ENCODE measurements around the gene HSPA14. TPM values are rescaled to one million over a fixed set of nuclear protein-coding genes. Genes with fewer than 3 reads are reported as not detected.

The HSPA14 gene
- total and polyA plus RNA-seq, 2 donors (not counting 1 experiment from before 2014, with no cell fraction given) = 7.4 to 14.3 TPM

DNA sequence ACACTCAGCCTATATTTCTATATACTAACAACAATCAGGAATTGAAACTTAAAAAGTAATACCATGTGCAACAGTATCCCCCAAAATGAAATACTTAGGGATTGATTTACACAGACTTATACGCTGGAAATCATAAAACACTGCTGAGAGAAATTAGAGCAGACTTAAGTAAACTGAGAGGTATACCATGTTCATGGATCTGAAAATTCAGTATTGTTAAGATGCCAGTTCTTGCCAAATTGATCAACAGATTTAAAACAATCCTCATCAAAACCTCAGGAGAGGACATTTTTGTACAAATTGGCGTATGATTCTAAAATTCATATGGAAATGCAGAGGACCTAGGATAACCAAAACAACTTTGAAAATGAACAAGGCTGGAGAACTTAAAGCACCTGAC, 78.5 kb downstream of the HSPA14 start:
- Histone ChIP-seq H2AFZ (ENCODE audit: low read length) (no peak overlapping the region), H3K36me3 (ENCODE audit: control insufficient read depth, insufficient read depth, low read length) (peaks cover 13% of the 10 kb centered on the region), H3K4me1 (ENCODE audit: control insufficient read depth, extremely low read depth, insufficient read depth, low read length) (no peaks in the 10 kb centered on the region), H3K9ac (ENCODE audit: insufficient read depth, low read length) (no peak overlapping the region), H4K20me1 (ENCODE audit: control insufficient read depth, extremely low read depth, insufficient read depth, low read length) (no peaks in the 10 kb centered on the region), H3K9me3 (ENCODE audit: control insufficient read depth, insufficient read depth, low read depth, low read length) (no peaks in the 10 kb centered on the region), H3K79me2 (ENCODE audit: control insufficient read depth, insufficient read depth, low read length) (no peaks in the 10 kb centered on the region), H3K4me3 (replicated peaks in 1 of 4; ENCODE audit: control extremely low read depth in 1 of 4, insufficient read depth in 1 of 4, low read depth in 3 of 4, low read length in 4 of 4) (no peak overlapping the region), H3K4me2 (ENCODE audit: extremely low read depth, insufficient read depth, low read length) (no peak overlapping the region), H3K27ac (ENCODE audit: insufficient read depth, low read length) (no peak overlapping the region), H3K27me3 (ENCODE audit: control insufficient read depth, insufficient read depth, low read length) (no peaks in the 10 kb centered on the region)
- no peak for DNase-seq (ENCODE audit: low read depth in 2 of 2)
- no peak for TF ChIP-seq EZH2 (IDR thresholded peaks at IDR 0.05; ENCODE audit: low read length, missing control alignments)
- no peak for TF ChIP-seq CTCF (conservative IDR thresholded peaks at IDR 0.05 in 1 of 2, IDR thresholded peaks at IDR 0.05 in 1 of 2; ENCODE audit: low read depth in 1 of 2, low read length in 2 of 2)

DNA sequence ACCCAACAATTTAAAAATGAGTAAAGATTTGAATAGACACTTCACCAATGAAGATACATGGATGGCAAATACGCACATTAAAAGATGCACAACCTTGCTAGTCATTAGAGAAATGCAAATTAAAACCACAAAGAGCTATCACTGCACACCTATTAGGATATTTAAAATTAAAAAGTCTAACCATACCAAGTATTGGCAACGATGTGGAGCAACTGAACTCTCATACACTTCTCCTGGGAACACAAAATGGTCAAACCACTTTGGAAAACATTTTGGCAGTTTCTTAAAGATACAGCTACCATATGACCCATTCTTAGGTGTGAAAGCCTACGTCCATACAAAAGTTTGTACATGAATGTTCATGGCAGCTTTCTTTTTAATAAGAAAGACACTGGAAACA, 79.7 kb downstream of the HSPA14 start:
- Histone ChIP-seq H3K27me3 (ENCODE audit: control insufficient read depth, insufficient read depth, low read length) (no peaks in the 10 kb centered on the region), H3K9me3 (ENCODE audit: control insufficient read depth, insufficient read depth, low read depth, low read length) (no peaks in the 10 kb centered on the region), H3K4me3 (replicated peaks in 1 of 4; ENCODE audit: control extremely low read depth in 1 of 4, insufficient read depth in 1 of 4, low read depth in 3 of 4, low read length in 4 of 4) (no peak overlapping the region), H3K4me2 (ENCODE audit: extremely low read depth, insufficient read depth, low read length) (no peak overlapping the region), H3K9ac (ENCODE audit: insufficient read depth, low read length) (no peak overlapping the region), H3K4me1 (ENCODE audit: control insufficient read depth, extremely low read depth, insufficient read depth, low read length) (no peaks in the 10 kb centered on the region), H3K36me3 (ENCODE audit: control insufficient read depth, insufficient read depth, low read length) (peaks cover 19% of the 10 kb centered on the region), H2AFZ (ENCODE audit: low read length) (no peak overlapping the region), H4K20me1 (ENCODE audit: control insufficient read depth, extremely low read depth, insufficient read depth, low read length) (no peaks in the 10 kb centered on the region), H3K79me2 (ENCODE audit: control insufficient read depth, insufficient read depth, low read length) (no peaks in the 10 kb centered on the region), H3K27ac (ENCODE audit: insufficient read depth, low read length) (no peak overlapping the region)
- TF ChIP-seq EZH2 (IDR thresholded peaks at IDR 0.05; ENCODE audit: low read length, missing control alignments) (no peak), CTCF (conservative IDR thresholded peaks at IDR 0.05 in 1 of 2, IDR thresholded peaks at IDR 0.05 in 1 of 2; ENCODE audit: low read depth in 1 of 2, low read length in 2 of 2) (no peak)
- no peak for DNase-seq (ENCODE audit: low read depth in 2 of 2)

DNA sequence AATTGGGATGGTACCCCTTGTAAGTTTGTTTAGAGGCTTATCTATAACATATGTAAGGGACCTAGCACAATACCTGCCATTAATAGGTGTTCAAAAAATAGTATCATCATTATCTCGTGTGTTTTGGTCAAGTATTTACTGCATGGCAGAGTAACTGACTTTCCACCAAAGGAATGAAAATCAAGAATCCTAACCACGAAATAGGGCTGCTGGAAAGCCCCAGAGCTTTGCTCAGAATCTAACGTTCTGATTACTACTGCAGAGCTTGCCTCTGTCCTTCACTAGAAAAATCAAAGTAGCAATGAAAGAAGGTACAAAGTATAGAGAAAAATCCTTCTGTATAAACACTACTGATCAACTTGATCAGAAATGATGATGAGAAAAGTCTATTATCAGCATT, 80.9 kb downstream of the HSPA14 start:
- no peaks in the 10 kb centered on the region for H3K9me3 ChIP-seq (ENCODE audit: control insufficient read depth, insufficient read depth, low read depth, low read length)
- peak in 1 of 2 donors; percentile 11 for DNase-seq (ENCODE audit: low read depth in 2 of 2)
- no peak overlapping the region for H2AFZ ChIP-seq (ENCODE audit: low read length)
- H4K20me1 ChIP-seq (ENCODE audit: control insufficient read depth, extremely low read depth, insufficient read depth, low read length) = no peaks in the 10 kb centered on the region
- no peaks in the 10 kb centered on the region for H3K27me3 ChIP-seq (ENCODE audit: control insufficient read depth, insufficient read depth, low read length)
- H3K4me2 ChIP-seq (ENCODE audit: extremely low read depth, insufficient read depth, low read length) = no peak overlapping the region
- TF ChIP-seq EZH2 (IDR thresholded peaks at IDR 0.05; ENCODE audit: low read length, missing control alignments) (no peak), CTCF (conservative IDR thresholded peaks at IDR 0.05 in 1 of 2, IDR thresholded peaks at IDR 0.05 in 1 of 2; ENCODE audit: low read depth in 1 of 2, low read length in 2 of 2) (no peak)
- H3K9ac ChIP-seq (ENCODE audit: insufficient read depth, low read length) = no peak overlapping the region
- no peaks in the 10 kb centered on the region for H3K4me1 ChIP-seq (ENCODE audit: control insufficient read depth, extremely low read depth, insufficient read depth, low read length)
- H3K4me3 ChIP-seq (replicated peaks in 1 of 4; ENCODE audit: control extremely low read depth in 1 of 4, insufficient read depth in 1 of 4, low read depth in 3 of 4, low read length in 4 of 4) = no peak overlapping the region
- no peaks in the 10 kb centered on the region for H3K79me2 ChIP-seq (ENCODE audit: control insufficient read depth, insufficient read depth, low read length)
- peaks cover 23% of the 10 kb centered on the region for H3K36me3 ChIP-seq (ENCODE audit: control insufficient read depth, insufficient read depth, low read length)
- no peak overlapping the region for H3K27ac ChIP-seq (ENCODE audit: insufficient read depth, low read length)

Other genes starting within 250 kb of the HSPA14 start
- gene FAM107B, start 63.4 kb upstream of the HSPA14 start, total RNA-seq = 18.0 and 36.0 TPM in 2 replicates
- 29.0 and 42.0 TPM in 2 replicates for gene FAM107B, start 63.4 kb upstream of the HSPA14 start, polyA plus RNA-seq
- 1.2 and 1.5 TPM in 2 replicates for gene CDNF, start 269 bp upstream of the HSPA14 start, total RNA-seq
- gene CDNF, start 269 bp upstream of the HSPA14 start, polyA plus RNA-seq = 2.8 and 3.4 TPM in 2 replicates
- gene MSANTD7, start within 50 bp of the HSPA14 start, total RNA-seq = 14.4 and 14.9 TPM in 2 replicates
- gene MSANTD7, start within 50 bp of the HSPA14 start, polyA plus RNA-seq = 7.2 and 8.2 TPM in 2 replicates
- 8.1 and 8.5 TPM in 2 replicates for gene SUV39H2, start 40.6 kb downstream of the HSPA14 start, total RNA-seq
- gene SUV39H2, start 40.6 kb downstream of the HSPA14 start, polyA plus RNA-seq = 9.9 and 16.0 TPM in 2 replicates
- gene DCLRE1C, start 115.8 kb downstream of the HSPA14 start, total RNA-seq = 9.5 and 13.4 TPM in 2 replicates
- 7.6 and 8.9 TPM in 2 replicates for gene DCLRE1C, start 115.8 kb downstream of the HSPA14 start, polyA plus RNA-seq
- 0.26 and 0.33 TPM in 2 replicates for gene MEIG1, start 121.1 kb downstream of the HSPA14 start, total RNA-seq
- 0.18 TPM in 1 of 2 replicates, not detected in the other for gene MEIG1, start 121.1 kb downstream of the HSPA14 start, polyA plus RNA-seq
- not detected in 2 replicates for gene OLAH, start 205.6 kb downstream of the HSPA14 start, total RNA-seq
- 0.08 TPM in 1 of 2 replicates, not detected in the other for gene OLAH, start 205.6 kb downstream of the HSPA14 start, polyA plus RNA-seq